H1 (cell line): ENCODE results near the gene CYP46A1. TPM values are rescaled to one million over a fixed set of nuclear protein-coding genes. Genes with fewer than 3 reads are reported as not detected.

Source experiments
- CTCF ChIA-PET: fragments of 300-600 bp; sonication (Branson Sonifier 250); formaldehyde crosslinking; loops from one replicate; lab custom pipeline; 2021; ENCODE audit not compliant: partially characterized antibody; lab: Charles Lee
- POLR2A ChIA-PET: fragments of 300-600 bp; sonication (Branson Sonifier 250); formaldehyde crosslinking; loops from one replicate; lab custom pipeline; 2021; ENCODE audit warnings: inconsistent platforms; ENCODE audit not compliant: partially characterized antibody; lab: Charles Lee
- DNase-seq, 2 experiments: peaks; one replicate each; pipeline versions ENCODE4 v3.0.0 to v3.0.0-alpha.2; 2010 to 2022; ENCODE audit warnings: low spot score in 2 of 2, low read depth in 1 of 2, mixed read lengths in 1 of 2
- FAIRE-seq: peaks from 2 replicates; lab custom pipeline; 2011; peaks lifted over from hg19 to GRCh38; lab: Jason Lieb, UNC
- H2AFZ ChIP-seq: 2 replicates; pipeline ENCODE4 v1.8.1; 2012; ENCODE audit warnings: low read length, inconsistent platforms
- H2AK5ac ChIP-seq: 2 replicates; pipeline ENCODE4 v1.6.1; 2013; ENCODE audit warnings: low read depth, low read length
- H2BK120ac ChIP-seq: replicated peaks from 2 replicates; pipeline ENCODE3; 2013; ENCODE audit warnings: low read depth, low read length, inconsistent platforms
- H2BK12ac ChIP-seq: 2 replicates; pipeline ENCODE4 v1.6.1; 2013; ENCODE audit warnings: low read depth, low read length
- H2BK15ac ChIP-seq: 2 replicates; pipeline ENCODE4 v1.6.1; 2013; ENCODE audit warnings: low read length
- H2BK20ac ChIP-seq: 2 replicates; pipeline ENCODE4 v1.6.1; 2013; ENCODE audit warnings: low read length
- H2BK5ac ChIP-seq: 2 replicates; pipeline ENCODE4 v1.6.1; 2013; ENCODE audit warnings: low read depth, low read length
- H3K14ac ChIP-seq: 2 replicates; pipeline ENCODE4 v1.6.1; 2013; ENCODE audit warnings: inconsistent platforms; ENCODE audit not compliant: insufficient read length
- H3K18ac ChIP-seq: 2 replicates; pipeline ENCODE4 v1.6.1; 2013; ENCODE audit warnings: low read length; ENCODE audit errors: extremely low read depth
- H3K23ac ChIP-seq: 2 replicates; pipeline ENCODE4 v1.6.1; 2013; ENCODE audit warnings: inconsistent platforms; ENCODE audit not compliant: insufficient read length
- H3K23me2 ChIP-seq: 2 replicates; pipeline ENCODE4 v1.6.1; 2013; ENCODE audit warnings: low read depth, low read length
- H3K27ac ChIP-seq: 2 replicates; pipeline ENCODE4 v1.6.1; 2011; ENCODE audit warnings: low read depth, low read length, inconsistent platforms
- H3K27me3 ChIP-seq, 4 experiments: replicated peaks in 1 of 4; 1 replicate in 1 of 4; 2 replicates in 3 of 4; pipeline versions ENCODE4 v1.6.1 to v1.8.1; 2011 to 2013; ENCODE audit warnings: low read length in 3 of 4, mild to moderate bottlenecking in 3 of 4, inconsistent platforms in 2 of 4, mixed read lengths in 2 of 4, moderate library complexity in 1 of 4; ENCODE audit not compliant: control insufficient read depth in 3 of 4, insufficient read depth in 3 of 4; ENCODE audit errors: extremely low read depth in 1 of 4
- H3K36me3 ChIP-seq, 4 experiments: 2 replicates each; pipeline versions ENCODE4 v1.6.1 to v1.8.1; 2011 to 2013; ENCODE audit warnings: mild to moderate bottlenecking in 4 of 4, low read length in 3 of 4, moderate library complexity in 2 of 4, control low read depth in 1 of 4, inconsistent platforms in 1 of 4; ENCODE audit not compliant: insufficient read depth in 4 of 4, control insufficient read depth in 2 of 4
- H3K4ac ChIP-seq: replicated peaks from 2 replicates; pipeline ENCODE3; 2013; ENCODE audit warnings: low read length, low read depth, mixed read lengths, inconsistent platforms; ENCODE audit not compliant: insufficient read length
- H3K4me1 ChIP-seq, 4 experiments: replicated peaks in 1 of 4; 1 replicate in 1 of 4; 2 replicates in 3 of 4; pipeline versions ENCODE4 v1.6.1 to v1.8.1; 2011 to 2013; ENCODE audit warnings: low read length in 3 of 4, inconsistent platforms in 2 of 4, mixed read lengths in 1 of 4; ENCODE audit not compliant: insufficient read depth in 4 of 4, control insufficient read depth in 3 of 4
- H3K4me2 ChIP-seq, 2 experiments: 2 replicates each; pipeline versions ENCODE4 v1.6.1 to v1.8.1; 2011 to 2013; ENCODE audit warnings: low read depth in 2 of 2, low read length in 2 of 2, control low read depth in 1 of 2, inconsistent platforms in 1 of 2, mild to moderate bottlenecking in 1 of 2; ENCODE audit not compliant: insufficient read depth in 1 of 2
- H3K4me3 ChIP-seq, 4 experiments: fragments of 200-600, 300-600 bp in 1 of 4; sonication (generic), shearing (Covaris generic), sonication (Bioruptor Twin) in 1 of 4; 2 replicates each; pipeline versions ENCODE4 v1.5.1 to v1.8.1; 2011 to 2016; ENCODE audit warnings: low read length in 4 of 4, low read depth in 3 of 4, control low read depth in 2 of 4, inconsistent platforms in 2 of 4, mild to moderate bottlenecking in 2 of 4, mixed read lengths in 1 of 4, moderate library complexity in 1 of 4; ENCODE audit not compliant: insufficient read depth in 2 of 4; ENCODE audit errors: extremely low read depth in 1 of 4
- H3K56ac ChIP-seq: replicated peaks from 2 replicates; pipeline ENCODE3; 2013; ENCODE audit warnings: low read depth, mild to moderate bottlenecking, mixed read lengths, low read length, inconsistent platforms; ENCODE audit not compliant: insufficient read length
- H3K79me1 ChIP-seq: 2 replicates; pipeline ENCODE4 v1.6.1; 2013; ENCODE audit warnings: low read depth, low read length, control low read depth
- H3K79me2 ChIP-seq, 2 experiments: 2 replicates each; pipeline versions ENCODE4 v1.6.1 to v1.8.1; 2012 to 2013; ENCODE audit warnings: low read length in 2 of 2, mild to moderate bottlenecking in 2 of 2, inconsistent platforms in 1 of 2; ENCODE audit not compliant: insufficient read depth in 2 of 2, control insufficient read depth in 1 of 2
- H3K9ac ChIP-seq, 4 experiments: replicated peaks in 1 of 4; 1 replicate in 1 of 4; 2 replicates in 3 of 4; pipeline versions ENCODE4 v1.6.1 to v1.8.1; 2011 to 2013; ENCODE audit warnings: low read depth in 3 of 4, low read length in 3 of 4, control low read depth in 2 of 4, mild to moderate bottlenecking in 2 of 4, moderate library complexity in 2 of 4, inconsistent platforms in 1 of 4; ENCODE audit errors: extremely low read depth in 1 of 4
- H3K9me3 ChIP-seq, 2 experiments: 2 replicates each; pipeline versions ENCODE4 v1.6.1 to v1.8.1; 2012 to 2013; ENCODE audit warnings: mild to moderate bottlenecking in 2 of 2, moderate library complexity in 2 of 2, control low read depth in 1 of 2, inconsistent platforms in 1 of 2, low read depth in 1 of 2, low read length in 1 of 2, mixed read lengths in 1 of 2; ENCODE audit not compliant: insufficient read depth in 2 of 2
- H4K20me1 ChIP-seq, 2 experiments: replicated peaks in 1 of 2; 2 replicates each; pipeline versions ENCODE3 to v1.8.1; 2011 to 2013; ENCODE audit warnings: inconsistent platforms in 2 of 2, low read length in 2 of 2, mild to moderate bottlenecking in 1 of 2; ENCODE audit not compliant: insufficient read depth in 2 of 2, control insufficient read depth in 1 of 2
- H4K5ac ChIP-seq: 2 replicates; pipeline ENCODE4 v1.6.1; 2013; ENCODE audit warnings: low read length, low read depth, mixed read lengths, inconsistent platforms; ENCODE audit not compliant: insufficient read length
- H4K8ac ChIP-seq: 2 replicates; pipeline ENCODE4 v1.8.0; 2013; ENCODE audit warnings: mild to moderate bottlenecking, moderate library complexity, low read length, inconsistent platforms; ENCODE audit not compliant: insufficient read depth; ENCODE audit errors: extremely low read depth
- H4K91ac ChIP-seq: replicated peaks from 2 replicates; pipeline ENCODE3; 2013; ENCODE audit warnings: low read length, mixed read lengths, inconsistent platforms; ENCODE audit not compliant: insufficient read length
- CBX8 ChIP-seq: fragments of 300-800, 300-1000 bp; sonication (generic); IDR thresholded peaks from 2 replicates; pipeline ENCODE4 v1.7.1; 2016; ENCODE audit warnings: low read depth, low read length, borderline replicate concordance
- CHD2 ChIP-seq: IDR thresholded peaks from 2 replicates; pipeline ENCODE4 v1.6.1; 2012; ENCODE audit warnings: low read length, improper control_type of control experiment
- FOSL1 ChIP-seq: IDR thresholded peaks from 2 replicates; pipeline ENCODE4 v1.6.1; 2011; ENCODE audit warnings: mild to moderate bottlenecking, low read depth, low read length, moderate library complexity; ENCODE audit not compliant: insufficient read depth
- KDM4A ChIP-seq: IDR thresholded peaks from one replicate; pipeline ENCODE4 v1.7.1; 2012; ENCODE audit warnings: low read depth, mild to moderate bottlenecking, moderate library complexity, low read length, inconsistent platforms; ENCODE audit not compliant: severe bottlenecking
- RXRA ChIP-seq: IDR thresholded peaks from 2 replicates; pipeline ENCODE4 v1.6.1; 2011; ENCODE audit warnings: low read depth, mild to moderate bottlenecking, low read length, moderate library complexity; ENCODE audit not compliant: insufficient read depth
- SAP30 ChIP-seq: fragments of 300-600 bp; sonication (generic); IDR thresholded peaks from 2 replicates; pipeline ENCODE4 v1.7.1; 2012; ENCODE audit warnings: low read length, moderate library complexity, mild to moderate bottlenecking, inconsistent platforms; ENCODE audit not compliant: insufficient read depth, insufficient replicate concordance
- SP4 ChIP-seq: IDR thresholded peaks from 2 replicates; pipeline ENCODE4 v1.6.1; 2012; ENCODE audit warnings: low read length, inconsistent platforms
- WGBS, 2 experiments: shearing (Covaris generic) in 1 of 2; methylation state at CpG; one replicate each; pipeline versions ENCODE4 v1.1.6 to v1.1.7; 2013 to 2015; ENCODE audit warnings: low lambda C conversion rate in 2 of 2, mixed read lengths in 2 of 2, inconsistent platforms in 1 of 2, low coverage in 1 of 2, missing lambda C conversion rate in 1 of 2; ENCODE audit not compliant: insufficient replicate concordance in 2 of 2, insufficient coverage in 1 of 2, insufficient read length in 1 of 2; ENCODE audit errors: extremely low coverage in 1 of 2, missing lambda C conversion rate in 1 of 2; 5-methylcytosine and 5-hydroxymethylcytosine counted together
- polyA plus RNA-seq, 7 experiments: library from polyadenylated mRNA; depleted of rRNA in 3 of 7; stranded (reverse) in 5 of 7; unstranded in 2 of 7; fragments of >200 nt in 5 of 7; fragments of 200-250 nt in 2 of 7; gene quantifications; 1 replicate in 5 of 7; 2 replicates in 1 of 7; 4 replicates in 1 of 7; pipeline versions ENCODE4 v1.2.1 to v1.2.3, GENCODE V29; 2011 to 2013; ENCODE audit warnings: missing spikeins in 2 of 7, mixed read lengths in 2 of 7
- total RNA-seq: library from RNA; stranded (reverse); fragmentation: NEBNext Ultra II Directional; extraction: Animal tissue kit (Norgen Biotek cat#: 25700); gene quantifications from 2 replicates; pipeline ENCODE4 v1.2.1, GENCODE V29; 2021

The CYP46A1 gene
- total and polyA plus RNA-seq, 2 of the 8 experiments (the other 6 are each of a cell fraction or from before 2014, with no cell fraction given): 0.41 to 1.3 TPM

DNA sequence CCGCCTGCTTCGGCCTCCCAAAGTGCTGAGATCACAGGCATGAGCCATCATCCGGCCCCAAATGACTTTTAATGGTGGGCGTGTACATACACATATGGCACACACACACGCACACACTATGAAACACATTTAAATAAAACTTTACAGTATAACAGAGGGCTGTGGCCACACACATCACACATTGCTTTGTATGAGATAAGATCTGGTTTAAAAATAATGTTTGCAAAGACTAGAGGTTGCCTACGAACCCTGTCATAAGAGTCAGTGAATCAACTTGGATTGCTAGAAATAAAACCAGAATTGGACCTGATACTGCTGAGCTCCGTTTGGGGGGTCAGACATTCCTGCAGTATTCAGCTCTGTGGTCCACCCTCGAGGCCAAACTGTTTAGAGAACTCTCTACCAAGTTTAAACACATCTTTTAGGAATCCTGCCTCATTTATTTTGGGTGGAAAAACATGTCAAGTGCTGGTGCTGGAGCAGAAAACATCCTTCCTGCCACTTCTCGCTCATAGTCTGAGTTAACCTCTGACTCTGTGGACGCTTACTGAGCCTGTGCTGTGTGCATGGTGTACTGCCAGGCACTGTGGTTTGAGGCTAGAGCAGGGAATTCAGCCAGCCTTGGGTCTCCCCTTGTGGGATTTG, 61.3 kb downstream of the CYP46A1 start:
- 89% methylated on average over 10 of the region's 10 CpGs; no CpG with 5 or more reads in 1 of the 2 experiments for WGBS, 2 experiments
- Histone ChIP-seq H3K79me1 (no peaks in the 10 kb centered on the region), H2BK120ac (no peak overlapping the region), H3K18ac (no peak overlapping the region), H4K5ac (no peak overlapping the region), H4K91ac (peak overlapping the region; percentile 58), H3K9ac (no peak overlapping the region), H3K23ac (no peak overlapping the region), H3K27ac (no peak overlapping the region), H2AFZ (no peak overlapping the region), H3K56ac (no peak overlapping the region), H3K27me3 (no peaks in the 10 kb centered on the region; a peak in 2 of 7 replicates), H2BK20ac (peak overlapping the region; percentile 80), H2AK5ac (no peak overlapping the region; the same call in 1 of the 2 replicates), H3K9me3 (no peaks in the 10 kb centered on the region), H3K4ac (peak overlapping the region; percentile 44), H3K4me1 (peaks cover 4 to 13% (median 6%) of the 10 kb centered on the region in 4 experiments), H2BK12ac (peak overlapping the region; percentile 6; the same call in 1 of the 2 replicates), H3K4me3 (no peak overlapping the region), H3K14ac (no peak overlapping the region), H3K36me3 (no peaks in the 10 kb centered on the region), H3K4me2 (no peak overlapping the region), H2BK5ac (no peak overlapping the region), H2BK15ac (0 out of 2 replicates have a peak overlapping the region, but pooled peaks have one; percentile 61), H3K23me2 (no peaks in the 10 kb centered on the region; the same call in 1 of the 2 replicates), H4K8ac (no peak overlapping the region), H3K79me2 (no peaks in the 10 kb centered on the region), H4K20me1 (no peaks in the 10 kb centered on the region)
- CTCF ChIA-PET: interaction anchor here (0.7 to 17.3 kb wide), 11 partner anchors 8 to 169 kb away, joined by 3 to 237 read pairs (median 3); no protein-coding TSS in a partner anchor
- POLR2A ChIA-PET: no interaction called here
- FAIRE-seq (no peak), DNase-seq (no peak)
- no peak for TF ChIP-seq SP4
- no peak for TF ChIP-seq FOSL1
- TF ChIP-seq CBX8: no peak
- TF ChIP-seq KDM4A: no peak
- TF ChIP-seq SAP30: no peak
- TF ChIP-seq RXRA: no peak
- no peak for TF ChIP-seq CHD2
